H1 (cell line): Measurements from ENCODE around the gene MPP4. TPM values are rescaled to one million over a fixed set of nuclear protein-coding genes. Genes with fewer than 3 reads are reported as not detected.

Experiments
- CTCF ChIA-PET: fragments of 300-600 bp; sonication (Branson Sonifier 250); formaldehyde crosslinking; loops from one replicate; lab custom pipeline; 2021; ENCODE audit not compliant: partially characterized antibody; lab: Charles Lee
- POLR2A ChIA-PET: fragments of 300-600 bp; sonication (Branson Sonifier 250); formaldehyde crosslinking; loops from one replicate; lab custom pipeline; 2021; ENCODE audit warnings: inconsistent platforms; ENCODE audit not compliant: partially characterized antibody; lab: Charles Lee
- DNase-seq, 2 experiments: peaks; one replicate each; pipeline versions ENCODE4 v3.0.0 to v3.0.0-alpha.2; 2010 to 2022; ENCODE audit warnings: low spot score in 2 of 2, low read depth in 1 of 2, mixed read lengths in 1 of 2
- FAIRE-seq: peaks from 2 replicates; lab custom pipeline; 2011; peaks lifted over from hg19 to GRCh38; lab: Jason Lieb, UNC
- H2AFZ ChIP-seq: 2 replicates; pipeline ENCODE4 v1.8.1; 2012; ENCODE audit warnings: low read length, inconsistent platforms
- H2AK5ac ChIP-seq: 2 replicates; pipeline ENCODE4 v1.6.1; 2013; ENCODE audit warnings: low read depth, low read length
- H2BK120ac ChIP-seq: replicated peaks from 2 replicates; pipeline ENCODE3; 2013; ENCODE audit warnings: low read depth, low read length, inconsistent platforms
- H2BK12ac ChIP-seq: 2 replicates; pipeline ENCODE4 v1.6.1; 2013; ENCODE audit warnings: low read depth, low read length
- H2BK15ac ChIP-seq: 2 replicates; pipeline ENCODE4 v1.6.1; 2013; ENCODE audit warnings: low read length
- H2BK20ac ChIP-seq: 2 replicates; pipeline ENCODE4 v1.6.1; 2013; ENCODE audit warnings: low read length
- H2BK5ac ChIP-seq: 2 replicates; pipeline ENCODE4 v1.6.1; 2013; ENCODE audit warnings: low read depth, low read length
- H3K14ac ChIP-seq: 2 replicates; pipeline ENCODE4 v1.6.1; 2013; ENCODE audit warnings: inconsistent platforms; ENCODE audit not compliant: insufficient read length
- H3K18ac ChIP-seq: 2 replicates; pipeline ENCODE4 v1.6.1; 2013; ENCODE audit warnings: low read length; ENCODE audit errors: extremely low read depth
- H3K23ac ChIP-seq: 2 replicates; pipeline ENCODE4 v1.6.1; 2013; ENCODE audit warnings: inconsistent platforms; ENCODE audit not compliant: insufficient read length
- H3K23me2 ChIP-seq: 2 replicates; pipeline ENCODE4 v1.6.1; 2013; ENCODE audit warnings: low read depth, low read length
- H3K27ac ChIP-seq: 2 replicates; pipeline ENCODE4 v1.6.1; 2011; ENCODE audit warnings: low read depth, low read length, inconsistent platforms
- H3K27me3 ChIP-seq, 4 experiments: replicated peaks in 1 of 4; 1 replicate in 1 of 4; 2 replicates in 3 of 4; pipeline versions ENCODE4 v1.6.1 to v1.8.1; 2011 to 2013; ENCODE audit warnings: low read length in 3 of 4, mild to moderate bottlenecking in 3 of 4, inconsistent platforms in 2 of 4, mixed read lengths in 2 of 4, moderate library complexity in 1 of 4; ENCODE audit not compliant: control insufficient read depth in 3 of 4, insufficient read depth in 3 of 4; ENCODE audit errors: extremely low read depth in 1 of 4
- H3K36me3 ChIP-seq, 4 experiments: 2 replicates each; pipeline versions ENCODE4 v1.6.1 to v1.8.1; 2011 to 2013; ENCODE audit warnings: mild to moderate bottlenecking in 4 of 4, low read length in 3 of 4, moderate library complexity in 2 of 4, control low read depth in 1 of 4, inconsistent platforms in 1 of 4; ENCODE audit not compliant: insufficient read depth in 4 of 4, control insufficient read depth in 2 of 4
- H3K4ac ChIP-seq: replicated peaks from 2 replicates; pipeline ENCODE3; 2013; ENCODE audit warnings: low read length, low read depth, mixed read lengths, inconsistent platforms; ENCODE audit not compliant: insufficient read length
- H3K4me1 ChIP-seq, 4 experiments: replicated peaks in 1 of 4; 1 replicate in 1 of 4; 2 replicates in 3 of 4; pipeline versions ENCODE4 v1.6.1 to v1.8.1; 2011 to 2013; ENCODE audit warnings: low read length in 3 of 4, inconsistent platforms in 2 of 4, mixed read lengths in 1 of 4; ENCODE audit not compliant: insufficient read depth in 4 of 4, control insufficient read depth in 3 of 4
- H3K4me2 ChIP-seq, 2 experiments: 2 replicates each; pipeline versions ENCODE4 v1.6.1 to v1.8.1; 2011 to 2013; ENCODE audit warnings: low read depth in 2 of 2, low read length in 2 of 2, control low read depth in 1 of 2, inconsistent platforms in 1 of 2, mild to moderate bottlenecking in 1 of 2; ENCODE audit not compliant: insufficient read depth in 1 of 2
- H3K4me3 ChIP-seq, 4 experiments: fragments of 200-600, 300-600 bp in 1 of 4; sonication (generic), shearing (Covaris generic), sonication (Bioruptor Twin) in 1 of 4; 2 replicates each; pipeline versions ENCODE4 v1.5.1 to v1.8.1; 2011 to 2016; ENCODE audit warnings: low read length in 4 of 4, low read depth in 3 of 4, control low read depth in 2 of 4, inconsistent platforms in 2 of 4, mild to moderate bottlenecking in 2 of 4, mixed read lengths in 1 of 4, moderate library complexity in 1 of 4; ENCODE audit not compliant: insufficient read depth in 2 of 4; ENCODE audit errors: extremely low read depth in 1 of 4
- H3K56ac ChIP-seq: replicated peaks from 2 replicates; pipeline ENCODE3; 2013; ENCODE audit warnings: low read depth, mild to moderate bottlenecking, mixed read lengths, low read length, inconsistent platforms; ENCODE audit not compliant: insufficient read length
- H3K79me1 ChIP-seq: 2 replicates; pipeline ENCODE4 v1.6.1; 2013; ENCODE audit warnings: low read depth, low read length, control low read depth
- H3K79me2 ChIP-seq, 2 experiments: 2 replicates each; pipeline versions ENCODE4 v1.6.1 to v1.8.1; 2012 to 2013; ENCODE audit warnings: low read length in 2 of 2, mild to moderate bottlenecking in 2 of 2, inconsistent platforms in 1 of 2; ENCODE audit not compliant: insufficient read depth in 2 of 2, control insufficient read depth in 1 of 2
- H3K9ac ChIP-seq, 4 experiments: replicated peaks in 1 of 4; 1 replicate in 1 of 4; 2 replicates in 3 of 4; pipeline versions ENCODE4 v1.6.1 to v1.8.1; 2011 to 2013; ENCODE audit warnings: low read depth in 3 of 4, low read length in 3 of 4, control low read depth in 2 of 4, mild to moderate bottlenecking in 2 of 4, moderate library complexity in 2 of 4, inconsistent platforms in 1 of 4; ENCODE audit errors: extremely low read depth in 1 of 4
- H3K9me3 ChIP-seq, 2 experiments: 2 replicates each; pipeline versions ENCODE4 v1.6.1 to v1.8.1; 2012 to 2013; ENCODE audit warnings: mild to moderate bottlenecking in 2 of 2, moderate library complexity in 2 of 2, control low read depth in 1 of 2, inconsistent platforms in 1 of 2, low read depth in 1 of 2, low read length in 1 of 2, mixed read lengths in 1 of 2; ENCODE audit not compliant: insufficient read depth in 2 of 2
- H4K20me1 ChIP-seq, 2 experiments: replicated peaks in 1 of 2; 2 replicates each; pipeline versions ENCODE3 to v1.8.1; 2011 to 2013; ENCODE audit warnings: inconsistent platforms in 2 of 2, low read length in 2 of 2, mild to moderate bottlenecking in 1 of 2; ENCODE audit not compliant: insufficient read depth in 2 of 2, control insufficient read depth in 1 of 2
- H4K5ac ChIP-seq: 2 replicates; pipeline ENCODE4 v1.6.1; 2013; ENCODE audit warnings: low read length, low read depth, mixed read lengths, inconsistent platforms; ENCODE audit not compliant: insufficient read length
- H4K8ac ChIP-seq: 2 replicates; pipeline ENCODE4 v1.8.0; 2013; ENCODE audit warnings: mild to moderate bottlenecking, moderate library complexity, low read length, inconsistent platforms; ENCODE audit not compliant: insufficient read depth; ENCODE audit errors: extremely low read depth
- H4K91ac ChIP-seq: replicated peaks from 2 replicates; pipeline ENCODE3; 2013; ENCODE audit warnings: low read length, mixed read lengths, inconsistent platforms; ENCODE audit not compliant: insufficient read length
- ASH2L ChIP-seq: fragments of 200-600, 300-600 bp; sonication (generic); IDR thresholded peaks from one replicate; pipeline ENCODE4 v1.7.1; 2017; ENCODE audit warnings: low read length
- BRCA1 ChIP-seq: IDR thresholded peaks from 2 replicates; pipeline ENCODE4 v1.6.1; 2012; ENCODE audit warnings: low read depth, low read length, improper control_type of control experiment
- CBX5 ChIP-seq: fragments of 300-800, 300-1000 bp; sonication (generic); IDR thresholded peaks from 2 replicates; pipeline ENCODE4 v1.7.1; 2016; ENCODE audit warnings: antibody characterized with exemption, low read length, low read depth
- GABPA ChIP-seq: IDR thresholded peaks from 2 replicates; pipeline ENCODE4 v1.6.1; 2011; ENCODE audit warnings: mild to moderate bottlenecking, low read length, moderate library complexity, borderline replicate concordance; ENCODE audit not compliant: insufficient read depth
- RAD21 ChIP-seq, 2 experiments: IDR thresholded peaks in 1 of 2; conservative IDR thresholded peaks in 1 of 2; 2 replicates each; pipeline ENCODE4 v1.6.1; 2011; ENCODE audit warnings: low read depth in 2 of 2, low read length in 2 of 2, improper control_type of control experiment in 1 of 2, inconsistent platforms in 1 of 2, mild to moderate bottlenecking in 1 of 2, moderate library complexity in 1 of 2
- RBBP5 ChIP-seq: IDR thresholded peaks from 2 replicates; pipeline ENCODE4 v1.7.1; 2012; ENCODE audit warnings: low read depth, mild to moderate bottlenecking, inconsistent platforms, low read length, moderate library complexity, borderline replicate concordance
- SAP30 ChIP-seq: fragments of 300-600 bp; sonication (generic); IDR thresholded peaks from 2 replicates; pipeline ENCODE4 v1.7.1; 2012; ENCODE audit warnings: low read length, moderate library complexity, mild to moderate bottlenecking, inconsistent platforms; ENCODE audit not compliant: insufficient read depth, insufficient replicate concordance
- SIRT6 ChIP-seq: IDR thresholded peaks from one replicate; pipeline ENCODE4 v1.7.1; 2012; ENCODE audit warnings: low read length, inconsistent platforms
- SP4 ChIP-seq: IDR thresholded peaks from 2 replicates; pipeline ENCODE4 v1.6.1; 2012; ENCODE audit warnings: low read length, inconsistent platforms
- WGBS, 2 experiments: shearing (Covaris generic) in 1 of 2; methylation state at CpG; one replicate each; pipeline versions ENCODE4 v1.1.6 to v1.1.7; 2013 to 2015; ENCODE audit warnings: low lambda C conversion rate in 2 of 2, mixed read lengths in 2 of 2, inconsistent platforms in 1 of 2, low coverage in 1 of 2, missing lambda C conversion rate in 1 of 2; ENCODE audit not compliant: insufficient replicate concordance in 2 of 2, insufficient coverage in 1 of 2, insufficient read length in 1 of 2; ENCODE audit errors: extremely low coverage in 1 of 2, missing lambda C conversion rate in 1 of 2; 5-methylcytosine and 5-hydroxymethylcytosine counted together
- polyA plus RNA-seq, 7 experiments: library from polyadenylated mRNA; depleted of rRNA in 3 of 7; stranded (reverse) in 5 of 7; unstranded in 2 of 7; fragments of >200 nt in 5 of 7; fragments of 200-250 nt in 2 of 7; gene quantifications; 1 replicate in 5 of 7; 2 replicates in 1 of 7; 4 replicates in 1 of 7; pipeline versions ENCODE4 v1.2.1 to v1.2.3, GENCODE V29; 2011 to 2013; ENCODE audit warnings: missing spikeins in 2 of 7, mixed read lengths in 2 of 7
- total RNA-seq: library from RNA; stranded (reverse); fragmentation: NEBNext Ultra II Directional; extraction: Animal tissue kit (Norgen Biotek cat#: 25700); gene quantifications from 2 replicates; pipeline ENCODE4 v1.2.1, GENCODE V29; 2021

MPP4 gene
- total and polyA plus RNA-seq, 2 of the 8 experiments (the other 6 are each of a cell fraction or from before 2014, with no cell fraction given), result not detected

GRCh38 chr2:201654616-201655384 is 43.6 kb downstream of the MPP4 start:
- H2AK5ac ChIP-seq, result no peak overlapping the region

More at GRCh38 chr2:201654616-201655384, 43.6 kb downstream of the MPP4 start:
- no peak overlapping the region for H2BK12ac ChIP-seq
- ChIA-PET POLR2A (interaction anchor here (3.0 kb wide), 1 partner anchor 11 kb away, joined by 17 read pairs; the partner anchor contains the start of gene TMEM237), CTCF (interaction anchor here (1.2 to 2.9 kb wide), 2 partner anchors 12 to 26 kb away, joined by 5 to 6 read pairs; partner anchors contain the start of gene TMEM237)
- no peak overlapping the region for H2BK5ac ChIP-seq
- no peaks in the 10 kb centered on the region for H3K36me3 ChIP-seq
- H3K23ac ChIP-seq, result no peak overlapping the region
- no peak overlapping the region for H2BK15ac ChIP-seq
- no peaks in the 10 kb centered on the region for H4K20me1 ChIP-seq
- TF ChIP-seq SIRT6, result no peak
- TF ChIP-seq SP4, result no peak
- no peak for TF ChIP-seq RAD21 (IDR thresholded peaks at IDR 0.05 in 1 of 2, conservative IDR thresholded peaks at IDR 0.05 in 1 of 2; ENCODE audit: low read depth in 2 of 2, low read length in 2 of 2)
- TF ChIP-seq RBBP5, result no peak
- TF ChIP-seq SAP30, result no peak
- no peak for TF ChIP-seq BRCA1
- no peak for TF ChIP-seq CBX5
- no peak for TF ChIP-seq ASH2L
- TF ChIP-seq GABPA, result no peak
- H4K5ac ChIP-seq, result no peak overlapping the region
- no peak overlapping the region for H4K91ac ChIP-seq
- no peak overlapping the region for H3K9ac ChIP-seq
- H2BK20ac ChIP-seq, result no peak overlapping the region
- H3K4me2 ChIP-seq, result no peak overlapping the region
- H3K4ac ChIP-seq, result no peak overlapping the region
- H3K79me1 ChIP-seq, result no peaks in the 10 kb centered on the region
- FAIRE-seq, result no peak
- H4K8ac ChIP-seq, result no peak overlapping the region
- no peaks in the 10 kb centered on the region for H3K79me2 ChIP-seq
- H3K27me3 ChIP-seq, result no peaks in the 10 kb centered on the region
- H3K4me3 ChIP-seq, result no peak overlapping the region
- H2BK120ac ChIP-seq, result no peak overlapping the region
- no peaks in the 10 kb centered on the region for H3K23me2 ChIP-seq
- H3K14ac ChIP-seq, result no peak overlapping the region
- H3K4me1 ChIP-seq, result no peaks in the 10 kb centered on the region; a peak in 1 of 7 replicates
- no peaks in the 10 kb centered on the region for H3K9me3 ChIP-seq
- no peak overlapping the region for H3K18ac ChIP-seq
- H3K27ac ChIP-seq, result no peak overlapping the region
- WGBS, 2 experiments, result 94% methylated on average over 5 of the region's 5 CpGs; no CpG with 5 or more reads in 1 of the 2 experiments
- H2AFZ ChIP-seq, result no peak overlapping the region
- no peak for DNase-seq
- H3K56ac ChIP-seq, result no peak overlapping the region
